HepG2 (cell line): ENCODE data around the gene ADPRHL1. TPM values are rescaled to one million over a fixed set of nuclear protein-coding genes. Genes with fewer than 3 reads are reported as not detected.

Source experiments
- ATAC-seq: fragments of 200-7000 bp; cut with Tn5 transposase; 3 replicates; pipeline ENCODE4 v1.9.1; 2020; ENCODE audit warnings: mild to moderate bottlenecking, moderate library complexity
- BruUV-seq: library from RNA; stranded (reverse); fragments of 400-500 nt; replicated peaks from 2 replicates; lab custom pipeline; 2021; lab: Mats Ljungman, UMichigan
- CTCF ChIA-PET: fragments of 300-600 bp; formaldehyde crosslinking; extraction: SDS; loops from one replicate; lab custom pipeline; 2021; ENCODE audit warnings: low total read pairs, inconsistent platforms, low intra/inter-chr PET ratio; lab: Yijun Ruan, JAX
- POLR2A ChIA-PET: fragments of 350-600 bp; sonication (Branson Sonifier 250); formaldehyde crosslinking; loops from one replicate; lab custom pipeline; 2020; ENCODE audit warnings: antibody characterized with exemption, inconsistent platforms; lab: Yijun Ruan, JAX
- DNase-seq: peaks from one replicate; pipeline ENCODE4 v3.0.0-alpha.2; 2015; ENCODE audit warnings: low spot score
- FAIRE-seq: peaks from 3 replicates; lab custom pipeline; 2011; peaks lifted over from hg19 to GRCh38; lab: Jason Lieb, UNC
- H2AFZ ChIP-seq: one replicate; pipeline ENCODE4 v1.6.1; 2011; ENCODE audit warnings: low read length, inconsistent platforms
- H3K27ac ChIP-seq: fragments of 300-600 bp; 3 replicates; pipeline ENCODE4 v1.8.0; 2011; ENCODE audit warnings: mixed run types, mild to moderate bottlenecking, mixed read lengths, low read length, inconsistent platforms; ENCODE audit not compliant: insufficient read depth; ENCODE audit errors: extremely low read length
- H3K27me3 ChIP-seq, 2 experiments: fragments of 200-600 bp in 1 of 2; 2 replicates in 1 of 2; 3 replicates in 1 of 2; pipeline versions ENCODE4 v1.6.0 to v1.8.0; 2011; ENCODE audit warnings: low read length in 2 of 2, mild to moderate bottlenecking in 2 of 2, moderate library complexity in 2 of 2, inconsistent platforms in 1 of 2; ENCODE audit not compliant: insufficient read depth in 2 of 2, control insufficient read depth in 1 of 2
- H3K36me3 ChIP-seq, 2 experiments: fragments of 200-600 bp in 1 of 2; replicated peaks in 1 of 2; 2 replicates in 1 of 2; 3 replicates in 1 of 2; pipeline versions ENCODE4 v1.5.1 to v1.8.0; 2011; ENCODE audit warnings: low read length in 2 of 2, inconsistent platforms in 1 of 2; ENCODE audit not compliant: insufficient read depth in 2 of 2, control insufficient read depth in 1 of 2
- H3K4me1 ChIP-seq: 2 replicates; pipeline ENCODE4 v1.5.1; 2012; ENCODE audit warnings: low read length, inconsistent platforms; ENCODE audit not compliant: insufficient read depth
- H3K4me2 ChIP-seq: 2 replicates; pipeline ENCODE4 v1.6.0; 2011; ENCODE audit warnings: low read depth, low read length, inconsistent platforms
- H3K4me3 ChIP-seq, 3 experiments: fragments of 200-600 bp in 1 of 3; sonication (generic), shearing (Covaris generic) in 1 of 3; replicated peaks in 1 of 3; 2 replicates each; pipeline ENCODE4 v1.5.1; 2011 to 2016; ENCODE audit warnings: low read length in 3 of 3, inconsistent platforms in 2 of 3, low read depth in 2 of 3, mild to moderate bottlenecking in 2 of 3, control low read depth in 1 of 3, mixed read lengths in 1 of 3; ENCODE audit not compliant: insufficient read depth in 1 of 3
- H3K79me2 ChIP-seq: one replicate; pipeline ENCODE4 v1.6.1; 2011; ENCODE audit warnings: low read length, inconsistent platforms; ENCODE audit not compliant: insufficient read depth
- H3K9ac ChIP-seq: 2 replicates; pipeline ENCODE4 v1.6.0; 2011; ENCODE audit warnings: mild to moderate bottlenecking, low read depth, low read length, inconsistent platforms; ENCODE audit not compliant: insufficient read depth
- H3K9me3 ChIP-seq: 2 replicates; pipeline ENCODE4 v1.5.1; 2012; ENCODE audit warnings: mild to moderate bottlenecking, low read length
- H4K20me1 ChIP-seq: 2 replicates; pipeline ENCODE4 v1.6.0; 2011; ENCODE audit warnings: inconsistent platforms, mild to moderate bottlenecking, low read length, moderate library complexity; ENCODE audit not compliant: insufficient read depth
- HNF1B ChIP-seq: sonication (generic); formaldehyde crosslinking; IDR thresholded peaks from 2 replicates; pipeline ENCODE4 v1.5.1; 2020; ENCODE audit warnings: mild to moderate bottlenecking, moderate library complexity, missing genetic modification reagents
- MEF2D ChIP-seq: sonication (generic); formaldehyde crosslinking; IDR thresholded peaks from 2 replicates; pipeline ENCODE4 v1.5.1; 2020; ENCODE audit warnings: mild to moderate bottlenecking, missing genetic modification reagents
- NR2F6 ChIP-seq, 2 experiments: IDR thresholded peaks; 2 replicates each; pipeline ENCODE4 v1.6.1; 2016; ENCODE audit warnings: antibody characterized with exemption in 1 of 2, mild to moderate bottlenecking in 1 of 2
- ZBTB38 ChIP-seq: sonication (generic); formaldehyde crosslinking; IDR thresholded peaks from 2 replicates; pipeline ENCODE4 v1.5.1; 2020; ENCODE audit warnings: mild to moderate bottlenecking, missing genetic modification reagents
- ZNF143 ChIP-seq: sonication (generic); formaldehyde crosslinking; IDR thresholded peaks from 2 replicates; pipeline ENCODE4 v1.4.0; 2020; ENCODE audit warnings: missing genetic modification reagents
- ZNF362 ChIP-seq: sonication (generic); formaldehyde crosslinking; IDR thresholded peaks from 2 replicates; pipeline ENCODE4 v1.4.0; 2020; ENCODE audit warnings: missing genetic modification reagents, mild to moderate bottlenecking, borderline replicate concordance
- ZNF451 ChIP-seq: sonication (generic); formaldehyde crosslinking; IDR thresholded peaks from 2 replicates; pipeline ENCODE4 v1.5.0; 2020; ENCODE audit warnings: mild to moderate bottlenecking, missing genetic modification reagents
- ZNF687 ChIP-seq: sonication (generic); formaldehyde crosslinking; IDR thresholded peaks from 2 replicates; pipeline ENCODE4 v1.5.1; 2020; ENCODE audit warnings: mild to moderate bottlenecking, missing genetic modification reagents, moderate library complexity
- WGBS: methylation state at CpG from one replicate; pipeline ENCODE4 v1.1.6; 2017; ENCODE audit warnings: low lambda C conversion rate; 5-methylcytosine and 5-hydroxymethylcytosine counted together
- in situ Hi-C: cut with HindIII; loops from 2 replicates; pipeline ENCODE4 v1.10.0; 2017; ENCODE audit warnings: low pct_unique_long_range_greater_than_20kb; ENCODE audit not compliant: extremely low pct_ligation_motif_present
- intact Hi-C: fragments of 100-400 bp; cut with micrococcal nuclease; formaldehyde crosslinking; loops from one replicate; pipeline ENCODE4 v1.10.0; 2022; ENCODE audit not compliant: unreplicated experiment
- polyA plus RNA-seq, 8 experiments: library from polyadenylated mRNA; depleted of rRNA in 3 of 8; stranded (reverse) in 7 of 8; unstranded in 1 of 8; fragments of >200 nt; fragmentation: Illumina TruSeq in 4 of 8; extraction: Trizol in 4 of 8; gene quantifications; 2 replicates each; pipeline versions ENCODE4 v1.2.1 to v1.2.3, GENCODE V29; 2011 to 2016; ENCODE audit warnings: low read depth in 4 of 8, missing spikeins in 1 of 8, mixed read lengths in 1 of 8; ENCODE audit not compliant: insufficient read depth in 1 of 8
- total RNA-seq, 5 experiments: library from RNA; depleted of rRNA; stranded (reverse); fragments of >200 nt; fragmentation: Illumina TruSeq; extraction: Trizol; gene quantifications; 2 replicates each; pipeline ENCODE4 v1.2.3, GENCODE V29; 2016; ENCODE audit warnings: low read depth in 1 of 5
- TF ChIP-seq, protein P1 (sequence below): sonication (generic); formaldehyde crosslinking; IDR thresholded peaks from 2 replicates; pipeline ENCODE4 v1.4.0; 2020; ENCODE audit warnings: missing genetic modification reagents, borderline replicate concordance

The ADPRHL1 gene
- total and polyA plus RNA-seq, 2 of the 13 experiments (the other 11 are each of a cell fraction or from before 2014, with no cell fraction given) = 0.34 to 0.40 TPM

DNA sequence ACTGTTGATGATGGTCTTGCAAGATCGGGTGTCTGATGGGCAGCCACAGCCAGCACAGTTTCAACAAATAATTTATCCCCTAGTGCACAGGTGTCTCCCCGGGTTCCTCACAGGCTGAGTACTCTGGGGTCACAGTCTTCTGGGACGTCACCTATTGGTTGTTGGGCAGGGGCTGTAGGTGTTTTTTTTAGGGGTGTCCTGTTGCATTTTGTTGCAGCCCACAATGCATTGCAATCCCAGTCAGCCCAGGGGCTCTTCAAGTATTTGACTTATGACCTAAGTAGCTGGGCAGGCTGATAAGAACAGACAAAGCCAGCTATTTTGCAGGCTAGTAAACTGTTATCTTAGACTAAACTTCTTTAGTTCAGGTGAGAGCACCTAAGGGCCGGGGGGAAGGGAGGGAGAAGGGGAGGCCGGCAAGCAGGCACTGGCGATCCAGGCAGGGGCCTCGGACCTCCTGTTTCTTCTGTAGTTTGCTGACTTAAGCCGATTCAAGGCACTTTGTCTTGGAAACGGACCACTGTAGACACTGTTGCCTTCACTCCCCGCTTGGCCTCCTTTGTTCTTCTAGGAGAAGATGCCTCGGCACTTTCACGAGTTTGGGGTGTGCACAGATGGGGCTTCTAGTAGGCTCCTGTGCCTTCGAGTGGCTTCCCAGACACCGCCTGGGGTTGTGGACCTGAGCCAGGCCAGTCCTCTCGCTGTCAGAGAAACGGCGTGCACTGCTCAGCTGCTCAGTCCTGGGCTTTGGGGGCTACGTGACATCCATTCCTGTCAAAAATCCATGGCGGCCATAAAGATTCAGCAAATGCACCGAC lies 55.5 kb downstream of the ADPRHL1 start:
- in situ Hi-C loops = no loop called here
- FAIRE-seq = no peak

More for the DNA sequence above, 55.5 kb downstream of the ADPRHL1 start:
- Histone ChIP-seq H3K27ac (no peak overlapping the region), H3K9ac (no peak overlapping the region), H3K4me3 (peak overlapping the region in 2 of 3 experiments; percentile 19 to 23; a peak in 4 of 6 replicates), H3K4me2 (peak overlapping the region; percentile 52), H3K79me2 (no peaks in the 10 kb centered on the region), H2AFZ (no peak overlapping the region), H3K4me1 (peaks cover 70% of the 10 kb centered on the region), H4K20me1 (no peaks in the 10 kb centered on the region), H3K27me3 (peaks cover 9 to 40% of the 10 kb centered on the region in 2 experiments), H3K36me3 (no peaks in the 10 kb centered on the region), H3K9me3 (no peaks in the 10 kb centered on the region)
- TF ChIP-seq ZNF362 = 0 out of 2 replicates have a peak, but pooled peaks have one; percentile 13
- TF ChIP-seq HNF1B (CRISPR knock-in tag) = 0 out of 2 replicates have a peak, but pooled peaks have one; percentile 26
- peak; percentile 26; the same call in 1 of the 2 replicates for TF ChIP-seq ZNF687
- TF ChIP-seq ZNF143 (CRISPR knock-in tag) = peak; percentile 19
- peak; percentile 51; the same call in 1 of the 2 replicates for TF ChIP-seq ZBTB38
- TF ChIP-seq, protein P1, sequence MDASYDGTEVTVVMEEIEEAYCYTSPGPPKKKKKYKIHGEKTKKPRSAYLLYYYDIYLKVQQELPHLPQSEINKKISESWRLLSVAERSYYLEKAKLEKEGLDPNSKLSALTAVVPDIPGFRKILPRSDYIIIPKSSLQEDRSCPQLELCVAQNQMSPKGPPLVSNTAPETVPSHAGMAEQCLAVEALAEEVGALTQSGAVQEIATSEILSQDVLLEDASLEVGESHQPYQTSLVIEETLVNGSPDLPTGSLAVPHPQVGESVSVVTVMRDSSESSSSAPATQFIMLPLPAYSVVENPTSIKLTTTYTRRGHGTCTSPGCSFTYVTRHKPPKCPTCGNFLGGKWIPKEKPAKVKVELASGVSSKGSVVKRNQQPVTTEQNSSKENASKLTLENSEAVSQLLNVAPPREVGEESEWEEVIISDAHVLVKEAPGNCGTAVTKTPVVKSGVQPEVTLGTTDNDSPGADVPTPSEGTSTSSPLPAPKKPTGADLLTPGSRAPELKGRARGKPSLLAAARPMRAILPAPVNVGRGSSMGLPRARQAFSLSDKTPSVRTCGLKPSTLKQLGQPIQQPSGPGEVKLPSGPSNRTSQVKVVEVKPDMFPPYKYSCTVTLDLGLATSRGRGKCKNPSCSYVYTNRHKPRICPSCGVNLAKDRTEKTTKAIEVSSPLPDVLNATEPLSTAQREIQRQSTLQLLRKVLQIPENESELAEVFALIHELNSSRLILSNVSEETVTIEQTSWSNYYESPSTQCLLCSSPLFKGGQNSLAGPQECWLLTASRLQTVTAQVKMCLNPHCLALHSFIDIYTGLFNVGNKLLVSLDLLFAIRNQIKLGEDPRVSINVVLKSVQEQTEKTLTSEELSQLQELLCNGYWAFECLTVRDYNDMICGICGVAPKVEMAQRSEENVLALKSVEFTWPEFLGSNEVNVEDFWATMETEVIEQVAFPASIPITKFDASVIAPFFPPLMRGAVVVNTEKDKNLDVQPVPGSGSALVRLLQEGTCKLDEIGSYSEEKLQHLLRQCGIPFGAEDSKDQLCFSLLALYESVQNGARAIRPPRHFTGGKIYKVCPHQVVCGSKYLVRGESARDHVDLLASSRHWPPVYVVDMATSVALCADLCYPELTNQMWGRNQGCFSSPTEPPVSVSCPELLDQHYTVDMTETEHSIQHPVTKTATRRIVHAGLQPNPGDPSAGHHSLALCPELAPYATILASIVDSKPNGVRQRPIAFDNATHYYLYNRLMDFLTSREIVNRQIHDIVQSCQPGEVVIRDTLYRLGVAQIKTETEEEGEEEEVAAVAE = no peak
- TF ChIP-seq NR2F6 (IDR thresholded peaks at IDR 0.05) = peak; percentile 28; the same call in 1 of the 2 replicates
- TF ChIP-seq NR2F6 (CRISPR knock-in tag; IDR thresholded peaks at IDR 0.05) = no peak
- 0 out of 2 replicates have a peak, but pooled peaks have one; percentile 22 for TF ChIP-seq MEF2D
- no peak for TF ChIP-seq ZNF451 (CRISPR knock-in tag)
- ChIA-PET CTCF (no interaction called here), POLR2A (no interaction called here)
- no peak for DNase-seq
- intact Hi-C loops = loop anchor here (5.0 kb wide), 1 partner anchor 49 kb away; no protein-coding TSS in a partner anchor
- ATAC-seq = no peak
- no TSS peak for BruUV-seq
- 39% methylated on average over 13 of the region's 20 CpGs for WGBS
